ENCODE measurements around the gene CHTOP.

- TF ChIP-seq CEBPB (IDR thresholded peaks at IDR 0.05; ENCODE audit: low read depth, low read length) (no peak), CTCF (conservative IDR thresholded peaks at IDR 0.05; ENCODE audit: low read depth, low read length) (no peak), POLR2A (IDR thresholded peaks at IDR 0.05; ENCODE audit: low read depth, low read length) (no peak), MAZ (IDR thresholded peaks at IDR 0.05; ENCODE audit: borderline replicate concordance, low read depth, low read length) (no peak), RAD21 (IDR thresholded peaks at IDR 0.05; ENCODE audit: low read length) (no peak), BHLHE40 (IDR thresholded peaks at IDR 0.05; ENCODE audit: low read depth, low read length) (peak; percentile 28; the same call in 1 of the 2 replicates), MAFK (IDR thresholded peaks at IDR 0.05; ENCODE audit: low read depth, low read length) (no peak), SMC3 (IDR thresholded peaks at IDR 0.05; ENCODE audit: low read depth, low read length) (no peak), ELK1 (IDR thresholded peaks at IDR 0.05; ENCODE audit: borderline replicate concordance, low read depth, low read length) (no peak), MXI1 (IDR thresholded peaks at IDR 0.05; ENCODE audit: borderline replicate concordance, low read depth, low read length) (no peak), RCOR1 (IDR thresholded peaks at IDR 0.05; ENCODE audit: insufficient replicate concordance, low read length) (no peak), RFX5 (IDR thresholded peaks at IDR 0.05; ENCODE audit: low read depth, low read length) (no peak), CHD1 (IDR thresholded peaks at IDR 0.05; ENCODE audit: low read depth, low read length) (no peak)
Measured at GRCh38 chr1:153597206-153597605, 36.7 kb upstream of the CHTOP start.
